Measurements from ENCODE around the gene ING2.

Gene ING2

DNA sequence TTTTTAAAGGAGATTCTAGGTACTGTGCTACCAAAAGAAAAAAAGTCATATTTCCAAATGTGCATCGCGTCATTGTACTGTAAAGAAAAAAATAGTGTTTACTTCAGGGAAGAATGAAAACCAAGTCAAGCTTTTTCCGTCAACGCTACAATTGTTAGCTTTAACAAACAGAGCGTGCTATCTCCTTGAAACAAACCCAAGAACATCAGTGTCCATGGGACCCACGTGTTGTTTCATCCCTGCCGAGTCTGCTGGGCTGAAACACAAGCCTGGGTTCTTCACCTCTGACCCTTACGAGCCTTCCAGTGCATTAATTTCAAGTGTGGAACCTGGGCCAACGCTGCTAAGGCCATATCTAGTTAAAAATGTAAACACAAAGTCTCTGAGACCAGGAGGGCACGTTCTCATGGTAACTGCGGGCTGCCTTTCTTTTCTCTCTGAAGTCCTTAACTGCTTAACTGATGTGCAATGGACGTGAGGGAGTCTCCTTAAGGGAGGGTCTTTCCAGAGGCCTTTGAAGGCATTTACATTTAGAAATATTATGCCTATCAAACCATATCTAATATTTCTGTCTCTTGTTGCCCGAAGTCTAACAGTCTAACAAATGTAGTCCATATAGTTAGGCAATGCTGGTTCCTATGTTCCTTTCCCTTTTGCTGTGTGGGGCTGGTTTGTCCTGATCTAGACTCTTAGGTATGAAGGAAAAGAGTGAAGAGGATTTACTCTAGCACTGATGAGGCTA is 36.3 kb downstream of the ING2 start:
- no peak overlapping the region for H3K4me3 ChIP-seq (ENCODE audit: low read depth, low read length)
- TF ChIP-seq CTCF (IDR thresholded peaks at IDR 0.05; ENCODE audit: insufficient read depth, low read length, missing control alignments): no peak
- DNase-seq (ENCODE audit: low read depth, low spot score): no peak
- ChIA-PET CTCF (no interaction called here), POLR2A (no interaction called here)

DNA sequence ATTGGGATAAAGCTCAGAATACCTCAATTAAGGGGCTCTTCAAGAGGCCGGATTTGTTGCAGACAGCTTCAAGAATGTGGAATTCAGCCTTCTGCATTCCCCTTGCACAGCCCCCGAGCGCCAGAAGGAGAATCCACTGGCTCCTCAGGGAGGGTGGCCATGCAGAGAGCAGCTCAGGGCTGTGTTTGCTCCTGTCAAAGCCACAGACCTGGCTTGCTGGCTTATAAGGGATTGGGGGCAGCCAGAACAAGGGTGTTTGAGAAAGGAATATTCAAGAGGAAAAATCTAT is 36.8 kb downstream of the ING2 start:
- DNase-seq (ENCODE audit: low read depth, low spot score): no peak
- no peak for TF ChIP-seq CTCF (IDR thresholded peaks at IDR 0.05; ENCODE audit: insufficient read depth, low read length, missing control alignments)
- CTCF ChIA-PET: no interaction called here
- no peak overlapping the region for H3K4me3 ChIP-seq (ENCODE audit: low read depth, low read length)
- POLR2A ChIA-PET: no interaction called here

DNA sequence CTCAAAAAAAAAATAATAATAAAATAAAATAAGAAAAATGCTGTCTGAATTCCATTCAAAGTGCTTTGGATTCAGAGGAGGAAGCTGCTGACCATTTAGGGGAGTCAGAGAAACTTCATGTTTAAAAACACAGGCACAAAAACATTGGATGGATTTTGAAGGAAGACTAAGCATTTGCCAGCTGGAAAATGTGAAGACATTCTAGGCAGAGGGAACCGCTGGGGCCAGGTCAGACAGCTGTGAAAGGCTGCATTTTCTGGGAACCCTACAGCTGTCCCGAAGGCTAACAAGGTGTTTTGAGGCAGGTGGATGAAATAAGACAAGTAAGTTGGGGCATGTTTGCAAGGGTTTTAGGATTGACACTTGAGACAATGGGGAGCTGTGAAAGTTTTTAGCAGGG is 38.6 kb downstream of the ING2 start:
- CTCF ChIA-PET: interaction anchor here (1.0 kb wide), 1 partner anchor 26 kb away, joined by 3 read pairs; no protein-coding TSS in a partner anchor
- POLR2A ChIA-PET: interaction anchor here (0.6 kb wide), 1 partner anchor 17 kb away, joined by 3 read pairs; no protein-coding TSS in a partner anchor
- TF ChIP-seq CTCF (IDR thresholded peaks at IDR 0.05; ENCODE audit: insufficient read depth, low read length, missing control alignments): no peak
- no peak overlapping the region for H3K4me3 ChIP-seq (ENCODE audit: low read depth, low read length)
- no peak for DNase-seq (ENCODE audit: low read depth, low spot score)

DNA sequence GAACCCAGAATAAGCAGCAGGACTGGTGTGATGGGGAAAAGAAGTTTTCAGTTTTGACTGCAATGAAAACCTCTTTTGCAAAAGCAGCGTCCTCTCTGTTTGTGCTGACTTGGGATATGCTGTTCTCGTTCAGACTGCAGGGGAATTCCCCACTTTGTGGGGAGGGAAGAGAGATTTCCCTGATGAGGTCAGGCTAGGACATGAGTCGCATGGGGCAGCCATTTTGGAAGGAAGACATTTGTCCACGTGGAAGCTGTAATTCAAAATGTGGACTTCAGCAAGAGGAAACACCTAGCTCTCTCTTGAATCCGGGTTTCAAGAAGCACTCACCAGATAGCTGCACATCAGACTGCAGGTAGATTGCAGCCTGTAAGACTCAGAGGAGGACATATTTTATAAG is 39.3 kb downstream of the ING2 start:
- no peak for DNase-seq (ENCODE audit: low read depth, low spot score)
- no peak for TF ChIP-seq CTCF (IDR thresholded peaks at IDR 0.05; ENCODE audit: insufficient read depth, low read length, missing control alignments)
- POLR2A ChIA-PET: interaction anchor here (0.6 kb wide), 1 partner anchor 16 kb away, joined by 3 read pairs; no protein-coding TSS in a partner anchor
- CTCF ChIA-PET: interaction anchor here (1.0 kb wide), 1 partner anchor 25 kb away, joined by 3 read pairs; no protein-coding TSS in a partner anchor
- H3K4me3 ChIP-seq (ENCODE audit: low read depth, low read length): no peak overlapping the region

GRCh38 chr4:183546376-183546775 is 41.5 kb downstream of the ING2 start:
- H3K4me3 ChIP-seq (ENCODE audit: low read depth, low read length): no peak overlapping the region
- CTCF ChIA-PET: no interaction called here
- TF ChIP-seq CTCF (IDR thresholded peaks at IDR 0.05; ENCODE audit: insufficient read depth, low read length, missing control alignments): no peak
- POLR2A ChIA-PET: no interaction called here
- no peak for DNase-seq (ENCODE audit: low read depth, low spot score)

GRCh38 chr4:183548306-183548705 is 43.4 kb downstream of the ING2 start:
- POLR2A ChIA-PET: interaction anchor here (0.7 kb wide), 1 partner anchor 1278 kb away, joined by 4 read pairs; no protein-coding TSS in a partner anchor
- CTCF ChIA-PET: no interaction called here
- DNase-seq (ENCODE audit: low read depth, low spot score): no peak
- no peak overlapping the region for H3K4me3 ChIP-seq (ENCODE audit: low read depth, low read length)
- no peak for TF ChIP-seq CTCF (IDR thresholded peaks at IDR 0.05; ENCODE audit: insufficient read depth, low read length, missing control alignments)
